ENCODE results near the gene RAB5IF.
A peak's percentile ranks its signal among the peaks of the same experiment; 100 is the strongest.
"Not testable (repeated sequence)": the region's sequence is repeated elsewhere in the genome, so short reads cannot be mapped to it uniquely, and the experiment has no call there.

Gene RAB5IF

DNA sequence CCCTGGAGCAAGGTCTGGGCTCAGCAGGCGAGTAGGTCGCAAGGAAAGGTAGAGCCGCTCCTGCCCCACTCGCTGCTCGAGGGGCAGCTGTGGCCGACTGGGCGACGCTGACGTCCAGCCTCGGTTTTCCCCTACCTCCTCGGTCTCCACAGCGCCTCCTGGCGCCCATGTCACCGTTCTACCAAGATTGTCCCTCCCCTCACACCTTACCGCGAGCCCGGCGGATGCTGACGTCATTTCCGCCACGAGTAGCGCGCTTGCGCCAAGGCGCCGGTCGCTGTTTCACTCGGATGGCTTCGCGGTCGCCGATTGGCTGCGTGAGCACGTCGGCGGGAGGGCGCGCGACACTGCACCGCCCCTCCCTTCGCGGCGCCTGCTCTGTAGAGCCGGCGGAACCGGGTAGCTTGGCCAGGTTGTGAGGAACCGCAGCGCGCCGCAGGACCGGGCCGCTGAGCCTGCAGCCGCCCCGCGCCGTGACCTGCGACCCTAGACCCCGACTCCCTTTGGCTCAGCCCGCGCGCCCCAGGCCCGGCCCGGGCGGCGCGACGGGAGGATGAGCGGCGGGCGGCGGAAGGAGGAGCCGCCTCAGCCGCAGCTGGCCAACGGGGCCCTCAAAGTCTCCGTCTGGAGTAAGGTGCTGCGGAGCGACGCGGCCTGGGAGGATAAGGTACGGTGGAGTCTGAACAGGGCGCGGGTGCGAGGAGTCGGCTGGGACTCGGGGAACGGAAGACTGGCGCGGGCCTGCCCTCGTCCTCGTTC lies at the start of gene RAB5IF:
Gene RAB5IF, plus strand, starts transcription at position 381 of the 759 bp plus-strand sequence. Its CDS starts 173 bp downstream, at position 554.
- TF ChIP-seq, protein P1, sequence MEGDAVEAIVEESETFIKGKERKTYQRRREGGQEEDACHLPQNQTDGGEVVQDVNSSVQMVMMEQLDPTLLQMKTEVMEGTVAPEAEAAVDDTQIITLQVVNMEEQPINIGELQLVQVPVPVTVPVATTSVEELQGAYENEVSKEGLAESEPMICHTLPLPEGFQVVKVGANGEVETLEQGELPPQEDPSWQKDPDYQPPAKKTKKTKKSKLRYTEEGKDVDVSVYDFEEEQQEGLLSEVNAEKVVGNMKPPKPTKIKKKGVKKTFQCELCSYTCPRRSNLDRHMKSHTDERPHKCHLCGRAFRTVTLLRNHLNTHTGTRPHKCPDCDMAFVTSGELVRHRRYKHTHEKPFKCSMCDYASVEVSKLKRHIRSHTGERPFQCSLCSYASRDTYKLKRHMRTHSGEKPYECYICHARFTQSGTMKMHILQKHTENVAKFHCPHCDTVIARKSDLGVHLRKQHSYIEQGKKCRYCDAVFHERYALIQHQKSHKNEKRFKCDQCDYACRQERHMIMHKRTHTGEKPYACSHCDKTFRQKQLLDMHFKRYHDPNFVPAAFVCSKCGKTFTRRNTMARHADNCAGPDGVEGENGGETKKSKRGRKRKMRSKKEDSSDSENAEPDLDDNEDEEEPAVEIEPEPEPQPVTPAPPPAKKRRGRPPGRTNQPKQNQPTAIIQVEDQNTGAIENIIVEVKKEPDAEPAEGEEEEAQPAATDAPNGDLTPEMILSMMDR (IDR thresholded peaks at IDR 0.05; ENCODE audit: low read depth, low read length) = peak; percentile 95
- peak; percentile 99 for DNase-seq
- H3K36me3 ChIP-seq = peaks cover 31% of the 10 kb centered on the region
- H3K27me3 ChIP-seq (ENCODE audit: insufficient read depth, low read depth, severe bottlenecking) = no peaks in the 10 kb centered on the region
- H3K4me3 ChIP-seq (ENCODE audit: low read depth, low read length) = peak within 1 kb of the TSS; percentile 89
- H3K9me3 ChIP-seq (ENCODE audit: severe bottlenecking) = no peaks in the 10 kb centered on the region
- H3K27ac ChIP-seq = peak within 1 kb of the TSS; percentile 81

GRCh38 chr20:36562724-36563123 lies 42.9 kb upstream of the RAB5IF start:
- no peaks in the 10 kb centered on the region for H3K27me3 ChIP-seq (ENCODE audit: insufficient read depth, low read depth, severe bottlenecking)
- H3K27ac ChIP-seq = no peak overlapping the region
- TF ChIP-seq, protein P1 (IDR thresholded peaks at IDR 0.05; ENCODE audit: low read depth, low read length) = no peak
- H3K4me3 ChIP-seq (ENCODE audit: low read depth, low read length) = no peak overlapping the region
- peaks cover 2% of the 10 kb centered on the region for H3K9me3 ChIP-seq (ENCODE audit: severe bottlenecking)
- no peaks in the 10 kb centered on the region for H3K36me3 ChIP-seq
- DNase-seq = no peak

- H3K27me3 ChIP-seq (ENCODE audit: insufficient read depth, low read depth, severe bottlenecking) = no peaks in the 10 kb centered on the region
- TF ChIP-seq, protein P1 (IDR thresholded peaks at IDR 0.05; ENCODE audit: low read depth, low read length) = no peak
- H3K36me3 ChIP-seq = no peaks in the 10 kb centered on the region
- no peak for DNase-seq
- no peak overlapping the region for H3K27ac ChIP-seq
- no peak overlapping the region for H3K4me3 ChIP-seq (ENCODE audit: low read depth, low read length)
- peaks cover 2% of the 10 kb centered on the region for H3K9me3 ChIP-seq (ENCODE audit: severe bottlenecking)
These were observed 42.2 kb upstream of the RAB5IF start for GRCh38 chr20:36563374-36563773.

- H3K27me3 ChIP-seq (ENCODE audit: insufficient read depth, low read depth, severe bottlenecking); H3K4me3 ChIP-seq (ENCODE audit: low read depth, low read length); H3K9me3 ChIP-seq (ENCODE audit: severe bottlenecking); DNase-seq; H3K36me3 ChIP-seq; H3K27ac ChIP-seq: not testable (repeated sequence)
These were observed 41.4 kb upstream of the RAB5IF start for GRCh38 chr20:36564078-36564725.

- not testable (repeated sequence) for H3K27me3 ChIP-seq (ENCODE audit: insufficient read depth, low read depth, severe bottlenecking); H3K27ac ChIP-seq; H3K4me3 ChIP-seq (ENCODE audit: low read depth, low read length); H3K9me3 ChIP-seq (ENCODE audit: severe bottlenecking); DNase-seq; H3K36me3 ChIP-seq
These were observed 40.9 kb upstream of the RAB5IF start for GRCh38 chr20:36564726-36565121.

- H3K9me3 ChIP-seq (ENCODE audit: severe bottlenecking) = peaks cover 2% of the 10 kb centered on the region
- no peak overlapping the region for H3K4me3 ChIP-seq (ENCODE audit: low read depth, low read length)
- no peak overlapping the region for H3K27ac ChIP-seq
- H3K36me3 ChIP-seq = no peaks in the 10 kb centered on the region
- H3K27me3 ChIP-seq (ENCODE audit: insufficient read depth, low read depth, severe bottlenecking) = no peaks in the 10 kb centered on the region
- DNase-seq = no peak
- TF ChIP-seq, protein P1 (IDR thresholded peaks at IDR 0.05; ENCODE audit: low read depth, low read length) = no peak
These were observed 40.1 kb upstream of the RAB5IF start for GRCh38 chr20:36565520-36565919.

Data from WERI-Rb-1 (cell line).